HAP-1 (cell line): ENCODE results near the gene C1QB.

Experiments
- DNase-seq, 2 experiments: peaks; one replicate each; pipeline ENCODE4 v3.0.0-alpha.2; 2016 to 2020; ENCODE audit warnings: low spot score in 2 of 2
- H3K27me3 ChIP-seq: fragments of 250-450 bp; sonication (Bioruptor Pico); 2 replicates; pipeline ENCODE4 v1.5.1; 2020; ENCODE audit warnings: low read depth, mild to moderate bottlenecking, moderate library complexity
- H3K36me3 ChIP-seq: fragments of 250-450 bp; sonication (Bioruptor Pico); replicated peaks from 2 replicates; pipeline ENCODE4 v1.5.1; 2020; ENCODE audit warnings: mild to moderate bottlenecking
- H3K4me1 ChIP-seq: fragments of 250-450 bp; sonication (Bioruptor Pico); 2 replicates; pipeline ENCODE4 v1.5.1; 2020; ENCODE audit warnings: mild to moderate bottlenecking
- H3K4me3 ChIP-seq: fragments of 250-450 bp; sonication (Bioruptor Pico); 2 replicates; pipeline ENCODE4 v1.5.1; 2020; ENCODE audit warnings: mild to moderate bottlenecking, moderate library complexity
- H3K9me3 ChIP-seq: fragments of 250-450 bp; sonication (Bioruptor Pico); 2 replicates; pipeline ENCODE4 v1.5.1; 2020; ENCODE audit warnings: mild to moderate bottlenecking, moderate library complexity
- in situ Hi-C: fragments of 300-500 bp; cut with MboI; formaldehyde crosslinking; loops from 3 replicates; pipeline ENCODE4 v1.14.3; 2020; ENCODE audit warnings: low sequenced_read_pairs, inconsistent platforms, mixed read lengths

Gene C1QB, protein sequence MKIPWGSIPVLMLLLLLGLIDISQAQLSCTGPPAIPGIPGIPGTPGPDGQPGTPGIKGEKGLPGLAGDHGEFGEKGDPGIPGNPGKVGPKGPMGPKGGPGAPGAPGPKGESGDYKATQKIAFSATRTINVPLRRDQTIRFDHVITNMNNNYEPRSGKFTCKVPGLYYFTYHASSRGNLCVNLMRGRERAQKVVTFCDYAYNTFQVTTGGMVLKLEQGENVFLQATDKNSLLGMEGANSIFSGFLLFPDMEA

DNA sequence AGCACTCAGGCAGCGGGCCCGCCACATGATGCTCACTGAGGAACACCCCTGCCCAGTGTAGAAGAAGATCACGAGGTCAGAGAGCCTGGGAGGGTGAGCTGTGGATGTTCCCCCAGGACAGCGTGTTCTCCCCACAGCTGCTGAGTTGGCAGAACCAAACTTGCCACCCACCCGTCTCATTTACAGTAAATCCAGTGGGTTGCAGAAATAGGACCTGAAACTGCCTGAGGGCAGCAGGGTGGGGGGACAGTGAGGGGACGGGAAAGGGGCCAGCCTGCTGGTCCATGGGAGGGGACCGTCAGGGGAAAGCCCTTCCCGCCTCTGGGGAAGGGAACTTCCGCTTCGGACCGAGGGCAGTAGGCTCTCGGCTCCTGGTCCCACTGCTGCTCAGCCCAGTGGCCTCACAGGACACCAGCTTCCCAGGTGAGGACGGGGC lies at the start of gene C1QB:
TSS of gene C1QB (plus strand) at position 356 of the 436 bp plus-strand sequence. CDS start 6,227 bp downstream, outside the sequence.
- H3K9me3 ChIP-seq = no peaks in the 10 kb centered on the region
- in situ Hi-C loops = no loop called here
- no peaks in the 10 kb centered on the region for H3K36me3 ChIP-seq
- H3K4me1 ChIP-seq = no peaks in the 10 kb centered on the region
- DNase-seq = no peak
- H3K27me3 ChIP-seq = peaks cover 13% of the 10 kb centered on the region
- H3K4me3 ChIP-seq = no peak within 1 kb of the TSS

DNA sequence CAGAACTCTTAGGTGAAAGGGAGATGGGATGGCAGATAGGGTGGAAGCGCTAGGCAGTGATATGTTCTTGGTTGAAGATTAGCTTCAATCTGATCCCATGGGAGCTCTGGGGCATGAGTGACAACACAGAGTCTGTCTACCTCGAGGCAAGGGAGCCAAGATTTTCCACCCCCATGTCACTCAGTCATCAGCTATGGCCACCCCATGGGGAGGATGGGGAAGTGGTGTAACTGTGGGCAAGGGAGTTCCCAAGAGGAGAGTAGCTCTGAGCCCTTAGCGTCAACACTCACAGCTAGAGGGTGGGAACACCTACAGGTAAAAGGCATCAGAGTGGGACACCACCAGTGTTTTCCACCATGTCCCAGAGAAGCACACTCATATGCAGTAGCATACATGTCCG lies 46.9 kb upstream of the C1QB start:
- H3K9me3 ChIP-seq = no peaks in the 10 kb centered on the region
- H3K27me3 ChIP-seq = peaks cover 29% of the 10 kb centered on the region
- in situ Hi-C loops = no loop called here
- H3K36me3 ChIP-seq = no peaks in the 10 kb centered on the region
- no peak overlapping the region for H3K4me3 ChIP-seq
- no peak for DNase-seq
- peaks cover 4% of the 10 kb centered on the region; the same call in 1 of the 2 replicates for H3K4me1 ChIP-seq

DNA sequence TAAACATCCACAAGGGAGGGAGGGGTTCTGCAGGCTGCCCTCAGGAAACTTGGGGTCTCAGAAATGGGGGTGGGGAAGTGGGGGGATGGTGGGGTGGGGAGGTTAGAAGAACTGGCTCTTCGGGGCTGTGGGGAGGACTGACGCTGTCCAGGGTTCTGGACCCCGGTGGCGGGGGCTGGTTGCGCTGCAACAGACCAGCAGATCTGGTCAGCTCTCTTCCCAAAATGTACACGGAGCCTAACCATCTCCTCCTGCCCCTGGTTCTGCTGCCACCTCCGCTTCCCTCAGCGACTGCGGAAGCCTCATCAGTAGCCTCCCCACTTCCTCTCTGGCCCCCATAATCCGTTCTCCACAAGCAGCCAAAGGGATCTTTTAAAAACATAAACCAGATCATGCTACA lies 45.9 kb upstream of the C1QB start:
- Histone ChIP-seq H3K36me3 (no peaks in the 10 kb centered on the region), H3K4me3 (no peak overlapping the region), H3K27me3 (peaks cover 29% of the 10 kb centered on the region), H3K9me3 (no peaks in the 10 kb centered on the region), H3K4me1 (peaks cover 4% of the 10 kb centered on the region; the same call in 1 of the 2 replicates)
- in situ Hi-C loops = no loop called here
- DNase-seq = peak in 1 of 2 experiments; percentile 25

DNA sequence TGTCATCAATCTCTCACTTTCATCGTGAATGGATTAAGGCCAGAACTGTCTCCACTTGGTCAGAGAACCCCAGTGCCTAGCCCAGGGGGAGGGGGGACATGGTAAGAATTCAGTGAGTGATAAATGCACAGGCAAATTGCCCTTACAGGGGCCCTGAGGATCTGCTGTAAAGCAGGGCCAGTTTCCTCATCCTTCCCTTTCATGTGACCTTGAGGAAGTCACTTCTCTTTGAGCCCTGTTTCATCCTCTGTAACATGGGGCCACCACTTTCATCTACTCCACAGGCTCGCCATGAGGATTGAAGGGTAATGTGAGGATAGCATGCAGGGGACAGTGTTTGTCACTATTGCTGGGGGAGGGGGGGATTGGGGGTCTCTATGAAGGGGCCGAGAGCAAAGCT lies 44.7 kb upstream of the C1QB start:
- no peak overlapping the region for H3K4me3 ChIP-seq
- in situ Hi-C loops = no loop called here
- no peaks in the 10 kb centered on the region for H3K36me3 ChIP-seq
- H3K9me3 ChIP-seq = no peaks in the 10 kb centered on the region
- peaks cover 4% of the 10 kb centered on the region; the same call in 1 of the 2 replicates for H3K4me1 ChIP-seq
- peaks cover 28% of the 10 kb centered on the region for H3K27me3 ChIP-seq
- DNase-seq = no peak

DNA sequence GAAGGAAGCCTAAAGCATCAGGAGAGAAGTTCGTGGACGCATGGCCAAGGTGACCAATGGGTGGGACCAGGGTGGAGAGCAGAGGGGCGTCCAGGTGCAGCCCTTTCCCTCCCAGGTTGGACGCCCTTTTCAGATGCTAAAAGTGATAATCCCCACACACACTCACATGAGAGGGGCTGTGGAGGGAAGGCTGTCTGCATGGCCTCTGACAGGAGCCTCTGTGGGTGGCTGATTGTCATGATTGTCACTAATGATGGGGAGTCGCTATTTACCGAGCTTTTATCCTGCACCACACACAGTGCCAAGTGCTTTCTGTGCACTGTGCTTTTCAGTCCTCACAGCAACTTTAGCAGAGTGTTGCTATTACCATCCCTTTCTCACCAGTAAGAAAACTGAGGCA lies 43.7 kb upstream of the C1QB start:
- Histone ChIP-seq H3K4me1 (peaks cover 4% of the 10 kb centered on the region; the same call in 1 of the 2 replicates), H3K9me3 (no peaks in the 10 kb centered on the region), H3K27me3 (peaks cover 18% of the 10 kb centered on the region), H3K36me3 (no peaks in the 10 kb centered on the region), H3K4me3 (no peak overlapping the region)
- no peak for DNase-seq
- in situ Hi-C loops = no loop called here

DNA sequence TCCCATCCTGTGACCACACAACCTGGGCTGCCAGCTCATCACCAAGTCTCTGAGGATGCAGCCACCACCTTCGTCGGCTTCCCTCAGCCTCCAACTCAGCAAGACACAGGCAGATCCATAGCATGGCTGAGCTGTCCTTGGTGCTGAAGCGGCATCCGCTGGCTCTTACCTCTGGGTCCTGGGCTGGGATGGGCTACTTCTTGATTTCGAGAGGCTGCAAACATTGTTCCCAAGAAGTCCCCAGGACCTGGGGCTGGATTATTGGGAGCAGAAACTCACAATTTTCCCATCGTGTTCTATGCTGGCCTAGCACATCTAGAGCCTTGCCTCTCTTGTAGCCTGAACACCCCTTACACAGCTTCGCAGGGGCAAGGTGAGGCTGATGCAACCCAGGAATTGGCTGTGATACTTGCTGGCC lies 41.5 kb upstream of the C1QB start:
- peak; percentile 21 to 81 for DNase-seq
- Histone ChIP-seq H3K9me3 (no peaks in the 10 kb centered on the region), H3K4me1 (no peaks in the 10 kb centered on the region), H3K27me3 (peaks cover 7% of the 10 kb centered on the region), H3K36me3 (no peaks in the 10 kb centered on the region), H3K4me3 (no peak overlapping the region)
- in situ Hi-C loops = no loop called here

DNA sequence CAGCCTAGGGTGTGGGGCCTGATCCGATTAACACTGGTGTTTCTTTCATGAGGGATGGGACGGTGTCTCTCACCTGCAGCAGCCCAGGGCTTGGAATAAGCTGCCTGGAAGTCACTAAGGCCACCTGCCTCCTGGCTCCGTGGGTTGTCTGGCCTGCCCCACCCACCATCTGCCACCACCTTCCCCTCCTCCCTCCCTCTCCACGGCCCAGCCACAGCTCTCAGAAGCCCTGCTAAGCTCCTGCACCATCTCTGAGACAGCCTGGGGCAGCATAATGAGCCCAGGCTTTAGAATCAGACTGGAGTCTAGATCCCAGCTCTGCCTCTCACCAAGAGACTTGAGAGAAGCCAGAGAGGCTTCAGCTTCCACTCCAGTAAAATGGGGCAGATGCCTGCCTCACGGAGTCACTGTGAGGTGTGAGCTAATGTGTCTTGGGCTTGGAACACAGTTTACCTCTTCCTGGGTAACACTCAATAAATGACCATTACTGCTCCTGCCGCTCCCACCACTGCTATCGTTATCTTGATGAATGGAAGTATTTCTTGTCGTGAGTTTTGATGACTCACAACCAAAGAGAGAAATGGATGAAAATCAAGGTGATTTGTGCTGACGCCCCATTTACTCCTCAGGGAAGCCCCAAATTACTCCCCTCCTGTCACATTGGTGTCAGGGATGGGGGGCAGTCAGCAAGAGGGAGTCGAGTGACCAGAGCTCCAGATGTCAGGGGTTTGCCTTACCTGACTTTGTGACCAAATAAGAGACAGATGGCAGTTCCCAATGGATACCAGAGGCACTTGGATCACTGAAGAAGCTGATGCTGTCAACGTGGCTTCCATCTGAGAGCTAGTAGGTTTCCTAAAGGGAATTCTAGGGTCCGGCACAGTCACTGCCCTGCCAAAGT lies 40.1 kb upstream of the C1QB start:
- Histone ChIP-seq H3K36me3 (no peaks in the 10 kb centered on the region), H3K9me3 (no peaks in the 10 kb centered on the region), H3K4me3 (no peak overlapping the region), H3K27me3 (peaks cover 16% of the 10 kb centered on the region), H3K4me1 (no peaks in the 10 kb centered on the region)
- DNase-seq = no peak
- in situ Hi-C loops = no loop called here

DNA sequence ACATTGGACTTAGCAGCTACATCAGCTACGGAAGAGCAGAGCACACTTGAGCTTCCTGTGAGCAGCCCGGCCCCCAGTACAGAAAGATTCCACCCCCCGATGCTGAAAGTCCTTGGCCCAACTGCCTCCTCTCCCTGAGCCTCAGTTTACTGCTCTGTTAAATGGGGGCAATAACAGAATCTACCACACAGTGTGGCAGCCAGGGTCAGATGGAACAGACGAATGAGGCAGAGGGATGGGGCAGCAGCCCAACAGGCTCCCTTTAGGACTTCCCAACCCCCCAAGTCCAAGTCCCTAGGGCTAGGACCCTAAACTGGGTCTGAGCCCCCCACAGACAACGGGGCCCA lies 39.5 kb upstream of the C1QB start:
- Histone ChIP-seq H3K4me3 (no peak overlapping the region), H3K9me3 (no peaks in the 10 kb centered on the region), H3K4me1 (no peaks in the 10 kb centered on the region), H3K27me3 (peaks cover 23% of the 10 kb centered on the region), H3K36me3 (no peaks in the 10 kb centered on the region)
- DNase-seq = no peak
- in situ Hi-C loops = no loop called here

DNA sequence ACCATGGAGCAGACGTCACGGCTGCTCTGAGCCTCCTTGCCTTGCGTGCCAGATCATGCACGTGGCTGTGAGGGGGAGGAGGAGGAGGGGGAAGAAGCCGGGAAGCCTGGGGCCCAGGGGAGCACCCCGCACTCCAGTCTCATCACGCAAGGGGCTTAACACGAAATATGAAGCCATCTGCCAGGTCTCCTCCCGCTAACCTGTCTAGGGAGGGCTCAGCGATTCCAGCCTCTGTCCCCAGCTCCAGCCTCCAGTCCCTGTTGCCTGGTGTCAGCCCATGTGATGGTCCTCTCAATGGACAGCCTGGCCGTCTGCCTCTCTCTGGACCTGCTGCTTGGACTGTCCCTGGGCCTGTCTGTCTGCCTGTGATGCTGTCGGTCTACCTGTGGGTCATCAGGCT lies 39.1 kb upstream of the C1QB start:
- no peak overlapping the region for H3K4me3 ChIP-seq
- in situ Hi-C loops = no loop called here
- no peak for DNase-seq
- H3K9me3 ChIP-seq = no peaks in the 10 kb centered on the region
- H3K36me3 ChIP-seq = no peaks in the 10 kb centered on the region
- peaks cover 27% of the 10 kb centered on the region for H3K27me3 ChIP-seq
- no peaks in the 10 kb centered on the region for H3K4me1 ChIP-seq

DNA sequence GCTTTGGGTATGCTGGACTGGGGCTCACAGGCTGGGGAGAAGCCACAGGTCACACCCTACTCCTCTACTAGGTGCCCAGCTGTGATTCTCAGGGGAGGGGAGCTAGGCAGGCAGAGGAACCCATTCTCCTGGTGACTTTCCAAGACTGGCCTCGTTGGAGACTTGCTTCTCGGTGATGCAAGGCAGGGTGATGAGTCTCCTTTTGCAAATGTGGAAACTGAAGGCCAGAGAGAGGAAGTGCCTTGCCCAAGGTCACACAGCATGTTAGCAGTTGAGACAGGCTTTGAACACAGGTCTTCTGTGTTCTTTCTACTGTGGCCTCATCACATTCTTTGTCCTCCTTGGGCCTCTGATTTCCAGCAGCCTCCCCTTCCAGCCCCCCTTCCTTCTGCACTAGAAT lies 37.1 kb upstream of the C1QB start:
- in situ Hi-C loops = no loop called here

DNA sequence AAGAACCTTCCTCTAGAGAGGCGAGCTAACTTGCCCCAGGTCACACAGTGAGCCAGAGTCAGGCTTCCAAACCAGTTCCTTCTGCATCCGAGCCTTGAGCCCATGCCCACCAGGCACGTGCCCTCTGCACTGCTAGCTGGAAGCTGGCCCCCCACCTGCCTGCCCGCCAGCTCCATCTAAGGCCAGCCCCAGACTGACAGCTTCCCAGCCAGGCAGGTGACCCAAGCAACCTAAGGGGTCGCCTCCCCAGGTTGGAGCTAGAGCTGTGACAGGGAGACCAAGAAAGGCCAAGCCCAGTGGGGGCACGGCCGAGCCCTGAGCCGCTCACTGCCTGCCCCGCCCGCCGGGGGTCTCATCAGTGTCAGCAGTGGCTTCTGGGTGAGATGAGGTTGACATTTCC lies 36.5 kb upstream of the C1QB start:
- no peaks in the 10 kb centered on the region for H3K36me3 ChIP-seq
- no peaks in the 10 kb centered on the region for H3K9me3 ChIP-seq
- in situ Hi-C loops = no loop called here

More for the DNA sequence above, 37.1 kb upstream of the C1QB start:
- H3K4me3 ChIP-seq = no peak overlapping the region
- no peaks in the 10 kb centered on the region for H3K9me3 ChIP-seq
- no peaks in the 10 kb centered on the region for H3K36me3 ChIP-seq
- H3K27me3 ChIP-seq = peaks cover 42% of the 10 kb centered on the region
- no peaks in the 10 kb centered on the region for H3K4me1 ChIP-seq
- no peak for DNase-seq

DNA sequence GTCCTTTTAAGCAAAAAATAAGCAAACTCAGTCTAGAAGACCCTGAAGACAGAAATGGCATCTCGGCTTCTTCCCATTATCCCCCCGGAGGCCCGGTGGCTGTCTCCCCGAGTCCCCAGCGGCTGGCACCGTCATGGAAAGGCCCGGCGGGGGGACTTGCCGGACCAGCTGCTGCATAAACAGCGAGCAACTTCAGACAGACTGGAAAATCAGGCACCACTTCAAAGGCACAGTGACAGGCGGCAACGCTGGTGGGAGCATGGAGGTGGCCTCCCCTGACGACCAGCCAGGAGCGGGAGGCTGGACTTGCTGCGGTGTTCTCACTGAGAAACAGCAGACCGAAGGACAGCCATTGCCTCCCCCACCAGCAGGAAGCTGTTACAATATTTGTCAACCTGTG lies 35.0 kb upstream of the C1QB start:
- no peak overlapping the region for H3K4me3 ChIP-seq
- no peaks in the 10 kb centered on the region for H3K9me3 ChIP-seq
- no peak for DNase-seq
- no peaks in the 10 kb centered on the region for H3K4me1 ChIP-seq
- H3K27me3 ChIP-seq = peaks cover 55% of the 10 kb centered on the region
- in situ Hi-C loops = no loop called here
- no peaks in the 10 kb centered on the region for H3K36me3 ChIP-seq

More for the DNA sequence above, 36.5 kb upstream of the C1QB start:
- Histone ChIP-seq H3K27me3 (peaks cover 47% of the 10 kb centered on the region), H3K4me1 (no peaks in the 10 kb centered on the region), H3K4me3 (no peak overlapping the region)
- DNase-seq = no peak

DNA sequence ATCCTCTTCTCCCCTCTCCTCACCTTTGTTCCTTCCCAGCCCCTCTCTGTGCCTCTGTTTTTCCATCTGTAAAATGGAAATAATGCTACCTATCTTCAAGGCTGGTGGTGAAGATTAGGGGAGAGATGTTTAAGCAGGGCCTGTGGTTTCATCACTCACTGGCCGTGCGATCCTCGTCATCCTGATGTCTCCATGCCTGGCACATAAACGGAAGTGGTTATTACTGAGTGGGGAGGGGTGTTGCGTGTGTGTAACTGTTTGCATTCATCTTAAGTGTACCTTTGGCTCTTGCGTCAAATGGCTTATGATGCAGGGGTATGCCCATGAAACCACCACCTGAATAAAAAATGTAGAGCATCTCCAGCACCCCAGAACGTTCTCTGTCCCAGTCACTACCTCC lies 33.8 kb upstream of the C1QB start:
- DNase-seq = no peak
- Histone ChIP-seq H3K27me3 (peaks cover 55% of the 10 kb centered on the region), H3K4me3 (no peak overlapping the region), H3K4me1 (no peaks in the 10 kb centered on the region), H3K9me3 (no peaks in the 10 kb centered on the region), H3K36me3 (no peaks in the 10 kb centered on the region)
- in situ Hi-C loops = no loop called here

DNA sequence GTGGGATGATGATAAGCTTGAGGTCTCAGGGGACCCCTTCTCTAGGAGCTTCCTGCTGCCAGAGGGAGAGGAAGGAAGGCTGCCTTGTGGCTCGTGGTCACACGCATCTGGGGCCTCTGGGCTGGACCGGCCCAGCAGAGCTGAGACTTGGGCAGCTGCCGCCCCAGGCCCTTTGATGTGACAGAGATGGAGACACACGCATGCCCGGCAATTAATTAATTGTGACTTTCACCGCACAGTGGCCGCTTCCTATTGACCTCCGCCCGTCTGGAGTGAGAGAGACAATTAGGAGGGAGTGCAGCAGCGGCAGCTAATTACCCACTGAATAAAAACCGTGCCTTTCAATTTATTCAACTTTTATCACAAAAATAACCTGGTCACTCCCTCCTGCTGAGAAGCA lies 33.2 kb upstream of the C1QB start:
- Histone ChIP-seq H3K27me3 (peaks cover 55% of the 10 kb centered on the region), H3K36me3 (no peaks in the 10 kb centered on the region), H3K4me3 (no peak overlapping the region), H3K4me1 (no peaks in the 10 kb centered on the region), H3K9me3 (no peaks in the 10 kb centered on the region)
- in situ Hi-C loops = no loop called here
- DNase-seq = no peak
